Osteocyte (in vitro differentiated cells): ENCODE data around the gene ITPKB. TPM values are rescaled to one million over a fixed set of nuclear protein-coding genes. Genes with fewer than 3 reads are reported as not detected.

Experiments used
- DNase-seq: peaks from one replicate; pipeline ENCODE4 v3.0.0; 2021; ENCODE audit warnings: mixed read lengths; ENCODE audit not compliant: unreplicated experiment; ENCODE audit errors: extremely low spot score
- H3K27ac Mint-ChIP-seq: one replicate; pipeline ENCODE4 v1.8.0; 2021; ENCODE audit warnings: mild to moderate bottlenecking, mixed read lengths; ENCODE audit not compliant: unreplicated experiment
- H3K27me3 Mint-ChIP-seq: one replicate; pipeline ENCODE4 v1.8.0; 2021; ENCODE audit warnings: mixed read lengths; ENCODE audit not compliant: unreplicated experiment
- H3K36me3 Mint-ChIP-seq: one replicate; pipeline ENCODE4 v1.8.0; 2021; ENCODE audit warnings: mixed read lengths; ENCODE audit not compliant: unreplicated experiment
- H3K4me1 Mint-ChIP-seq: one replicate; pipeline ENCODE4 v1.8.0; 2021; ENCODE audit warnings: mixed read lengths; ENCODE audit not compliant: unreplicated experiment
- H3K4me3 Mint-ChIP-seq: one replicate; pipeline ENCODE4 v1.8.0; 2021; ENCODE audit warnings: mild to moderate bottlenecking, moderate library complexity, mixed read lengths; ENCODE audit not compliant: unreplicated experiment
- H3K9me3 Mint-ChIP-seq: one replicate; pipeline ENCODE4 v1.8.0; 2021; ENCODE audit warnings: mixed read lengths; ENCODE audit not compliant: unreplicated experiment
- total RNA-seq: library from RNA; stranded (reverse); gene quantifications from 2 replicates; pipeline ENCODE4 v1.2.1, GENCODE V29; 2021
- TF ChIP-seq, protein P1 (sequence below): fragments of 200-600 bp; sonication (generic); IDR thresholded peaks from 2 replicates; pipeline ENCODE4 v1.5.0; 2021; ENCODE audit warnings: antibody characterized with exemption, mild to moderate bottlenecking, moderate library complexity

Gene ITPKB
- total RNA-seq, 1 donor from 2014 or later, result 28.3 TPM

DNA sequence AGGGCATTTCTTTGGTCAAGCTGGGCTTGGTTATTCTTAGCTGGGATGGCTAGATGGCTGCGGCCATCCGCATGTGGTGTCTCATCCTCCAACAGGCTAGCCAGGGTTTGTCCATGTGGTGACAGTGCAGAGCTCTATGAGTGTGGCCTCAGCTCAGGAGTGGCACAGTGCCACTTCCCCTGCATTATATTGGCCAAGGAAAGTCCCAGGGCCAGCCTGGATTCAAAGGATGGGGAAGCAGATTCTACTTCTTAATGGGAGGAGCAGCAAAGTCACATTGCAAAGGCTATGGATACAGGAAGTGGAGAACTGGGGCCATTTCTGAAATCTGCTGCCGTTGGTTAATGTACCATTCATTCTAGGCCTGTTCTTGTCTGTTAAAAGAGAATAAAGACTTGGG is 156.1 kb downstream of the ITPKB start:
- H3K36me3 Mint-ChIP-seq, result no peaks in the 10 kb centered on the region
- no peaks in the 10 kb centered on the region for H3K4me1 Mint-ChIP-seq
- DNase-seq, result no peak
- no peak overlapping the region for H3K27ac Mint-ChIP-seq
- no peak overlapping the region for H3K4me3 Mint-ChIP-seq
- H3K9me3 Mint-ChIP-seq, result peaks cover 5% of the 10 kb centered on the region
- peaks cover 18% of the 10 kb centered on the region for H3K27me3 Mint-ChIP-seq
- TF ChIP-seq, protein P1, sequence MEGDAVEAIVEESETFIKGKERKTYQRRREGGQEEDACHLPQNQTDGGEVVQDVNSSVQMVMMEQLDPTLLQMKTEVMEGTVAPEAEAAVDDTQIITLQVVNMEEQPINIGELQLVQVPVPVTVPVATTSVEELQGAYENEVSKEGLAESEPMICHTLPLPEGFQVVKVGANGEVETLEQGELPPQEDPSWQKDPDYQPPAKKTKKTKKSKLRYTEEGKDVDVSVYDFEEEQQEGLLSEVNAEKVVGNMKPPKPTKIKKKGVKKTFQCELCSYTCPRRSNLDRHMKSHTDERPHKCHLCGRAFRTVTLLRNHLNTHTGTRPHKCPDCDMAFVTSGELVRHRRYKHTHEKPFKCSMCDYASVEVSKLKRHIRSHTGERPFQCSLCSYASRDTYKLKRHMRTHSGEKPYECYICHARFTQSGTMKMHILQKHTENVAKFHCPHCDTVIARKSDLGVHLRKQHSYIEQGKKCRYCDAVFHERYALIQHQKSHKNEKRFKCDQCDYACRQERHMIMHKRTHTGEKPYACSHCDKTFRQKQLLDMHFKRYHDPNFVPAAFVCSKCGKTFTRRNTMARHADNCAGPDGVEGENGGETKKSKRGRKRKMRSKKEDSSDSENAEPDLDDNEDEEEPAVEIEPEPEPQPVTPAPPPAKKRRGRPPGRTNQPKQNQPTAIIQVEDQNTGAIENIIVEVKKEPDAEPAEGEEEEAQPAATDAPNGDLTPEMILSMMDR, result no peak

Other genes with a start within 250 kb of the ITPKB start
- 0.34 and 0.35 TPM in 2 replicates for gene STUM, start 190.5 kb downstream of the ITPKB start, total RNA-seq
- gene PSEN2, start 131.3 kb upstream of the ITPKB start, total RNA-seq, result 18.8 and 22.8 TPM in 2 replicates
- gene COQ8A, start 201.0 kb upstream of the ITPKB start, total RNA-seq, result 16.0 and 16.2 TPM in 2 replicates